ENCODE data around the gene JAKMIP3. TPM values are rescaled to one million over a fixed set of nuclear protein-coding genes. Genes with fewer than 3 reads are reported as not detected.

JAKMIP3 gene
- polyA plus RNA-seq, 2 of the 4 experiments (the other 2 are of a cell fraction), result 3.1 to 4.1 TPM

DNA sequence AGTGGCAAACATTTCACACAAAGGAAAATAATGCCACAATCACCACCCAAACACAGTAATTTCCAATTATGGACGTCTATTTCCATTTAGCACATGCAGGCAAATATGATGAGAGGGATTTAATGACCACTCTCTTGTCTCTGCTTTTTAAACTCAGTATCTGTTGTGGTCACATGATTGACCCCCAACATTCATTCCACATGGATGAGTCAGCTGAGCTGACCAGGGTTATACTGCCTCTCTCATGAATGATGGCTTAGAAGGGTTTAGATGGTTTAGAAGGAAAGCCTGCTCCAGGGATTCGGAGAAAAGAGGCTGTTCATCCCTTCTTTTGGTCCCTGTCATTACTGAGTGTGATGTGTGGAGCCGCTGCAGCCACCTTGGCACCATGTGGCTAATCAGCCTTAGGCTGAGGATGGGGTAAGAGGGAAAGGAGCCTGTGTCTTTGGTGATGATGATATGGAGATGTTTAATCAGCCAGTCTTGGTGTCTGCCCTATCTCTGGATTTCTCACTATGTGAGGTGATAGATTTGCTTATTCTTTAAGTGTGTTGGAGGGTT lies 38.2 kb upstream of the JAKMIP3 start:
- H3K4me2 ChIP-seq, result 0 out of 3 replicates have a peak overlapping the region, but pooled peaks have one; percentile 8
- no peak overlapping the region for H3K4me3 ChIP-seq
- H3K4me1 ChIP-seq, result peaks cover 5% of the 10 kb centered on the region; the same call in 1 of the 3 replicates
- FAIRE-seq (no peak), ATAC-seq (no peak), DNase-seq (ENCODE audit: low read depth in 1 of 2, low spot score in 1 of 2) (no peak)
- ChIA-PET POLR2A (no interaction called here), CTCF (interaction anchor here (1.9 kb wide), 1 partner anchor 115 kb away, joined by 7 read pairs; no protein-coding TSS in a partner anchor)
- no peak overlapping the region for H3K27ac ChIP-seq
- WGBS (ENCODE audit: missing lambda C conversion rate), result 22% methylated on average over 3 of the region's 3 CpGs
- TF ChIP-seq FOSL2 (IDR thresholded peaks at IDR 0.05) (no peak), FOSL2 (CRISPR knock-in tag; IDR thresholded peaks at IDR 0.05) (0 out of 2 replicates have a peak, but pooled peaks have one; percentile 31), EP300 (IDR thresholded peaks at IDR 0.05) (no peak)
- TF ChIP-seq, protein P1, sequence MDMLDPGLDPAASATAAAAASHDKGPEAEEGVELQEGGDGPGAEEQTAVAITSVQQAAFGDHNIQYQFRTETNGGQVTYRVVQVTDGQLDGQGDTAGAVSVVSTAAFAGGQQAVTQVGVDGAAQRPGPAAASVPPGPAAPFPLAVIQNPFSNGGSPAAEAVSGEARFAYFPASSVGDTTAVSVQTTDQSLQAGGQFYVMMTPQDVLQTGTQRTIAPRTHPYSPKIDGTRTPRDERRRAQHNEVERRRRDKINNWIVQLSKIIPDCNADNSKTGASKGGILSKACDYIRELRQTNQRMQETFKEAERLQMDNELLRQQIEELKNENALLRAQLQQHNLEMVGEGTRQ (IDR thresholded peaks at IDR 0.05), result peak; percentile 42; the same call in 1 of the 2 replicates
- no peaks in the 10 kb centered on the region for H3K9me3 ChIP-seq

DNA sequence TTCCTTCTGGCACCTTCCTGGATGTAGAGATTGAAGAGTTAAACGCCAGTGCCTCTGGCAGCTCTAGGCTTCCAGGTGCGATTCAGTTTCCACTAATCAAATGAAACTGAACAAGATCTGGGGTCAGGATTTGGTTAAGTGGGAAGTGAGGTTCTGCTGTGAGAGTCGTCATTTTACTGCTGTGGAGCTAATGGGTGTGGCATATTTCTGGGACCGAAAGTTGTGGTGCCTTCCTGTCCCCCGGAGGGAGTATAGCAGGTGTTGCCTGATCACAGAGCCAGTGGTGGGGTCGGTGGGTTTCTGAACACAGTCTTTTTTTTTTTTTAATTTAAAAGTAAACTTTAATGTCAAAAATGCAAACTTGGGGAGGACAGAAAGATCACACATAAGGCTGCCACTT lies 37.0 kb upstream of the JAKMIP3 start:
- ATAC-seq (no peak), DNase-seq (ENCODE audit: low read depth in 1 of 2, low spot score in 1 of 2) (no peak), FAIRE-seq (no peak)
- H3K4me2 ChIP-seq, result no peak overlapping the region
- 36% methylated on average over 6 of the region's 6 CpGs for WGBS (ENCODE audit: missing lambda C conversion rate)
- TF ChIP-seq SMC3 (IDR thresholded peaks at IDR 0.05) (no peak), POLR2AphosphoS2 (conservative IDR thresholded peaks at IDR 0.05; ENCODE audit: low read length) (no peak), CEBPB (IDR thresholded peaks at IDR 0.05) (no peak), NR3C1 (IDR thresholded peaks at IDR 0.05) (no peak), TP53 (CRISPR knock-in tag; IDR thresholded peaks at IDR 0.05) (no peak), RFX5 (IDR thresholded peaks at IDR 0.05) (no peak), CHD2 (IDR thresholded peaks at IDR 0.05; ENCODE audit: low read length, partially characterized antibody) (no peak), TFCP2L1 (CRISPR knock-in tag; IDR thresholded peaks at IDR 0.05) (no peak)
- ChIA-PET POLR2A (no interaction called here), CTCF (interaction anchor here (1.9 kb wide), 1 partner anchor 114 kb away, joined by 7 read pairs; no protein-coding TSS in a partner anchor)
- H3K9me3 ChIP-seq, result no peaks in the 10 kb centered on the region
- H3K4me3 ChIP-seq, result no peak overlapping the region
- no peak overlapping the region for H3K27ac ChIP-seq
- H3K4me1 ChIP-seq, result peaks cover 5% of the 10 kb centered on the region; the same call in 1 of the 3 replicates

GRCh38 chr10:132030898-132031463 lies 34.8 kb upstream of the JAKMIP3 start:
- DNase-seq (ENCODE audit: low read depth in 1 of 2, low spot score in 1 of 2) (no peak), FAIRE-seq (no peak), ATAC-seq (no peak)
- no peak for TF ChIP-seq FOXS1 (CRISPR knock-in tag; IDR thresholded peaks at IDR 0.05)
- TF ChIP-seq POLR2AphosphoS2 (conservative IDR thresholded peaks at IDR 0.05; ENCODE audit: low read length), result no peak
- no peak for TF ChIP-seq HOXB5 (CRISPR knock-in tag; IDR thresholded peaks at IDR 0.05)
- TF ChIP-seq JUN (IDR thresholded peaks at IDR 0.05), result no peak
- no peak for TF ChIP-seq BHLHE40 (IDR thresholded peaks at IDR 0.05; ENCODE audit: low read depth, low read length)
- no peak for TF ChIP-seq RCOR1 (IDR thresholded peaks at IDR 0.05; ENCODE audit: low read depth, low read length)
- TF ChIP-seq HEYL (CRISPR knock-in tag; IDR thresholded peaks at IDR 0.05), result no peak
- TF ChIP-seq NFE2L2 (conservative IDR thresholded peaks at IDR 0.05; ENCODE audit: low read length), result no peak
- no peak for TF ChIP-seq MAFK (IDR thresholded peaks at IDR 0.05; ENCODE audit: partially characterized antibody)
- TF ChIP-seq, protein P2, sequence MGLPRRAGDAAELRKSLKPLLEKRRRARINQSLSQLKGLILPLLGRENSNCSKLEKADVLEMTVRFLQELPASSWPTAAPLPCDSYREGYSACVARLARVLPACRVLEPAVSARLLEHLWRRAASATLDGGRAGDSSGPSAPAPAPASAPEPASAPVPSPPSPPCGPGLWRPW (IDR thresholded peaks at IDR 0.05), result no peak
- TF ChIP-seq RARB (CRISPR knock-in tag; IDR thresholded peaks at IDR 0.05), result no peak
- no peak for TF ChIP-seq ZSCAN20 (CRISPR knock-in tag; IDR thresholded peaks at IDR 0.05)
- TF ChIP-seq CHD4 (IDR thresholded peaks at IDR 0.05; ENCODE audit: borderline replicate concordance), result no peak
- Histone ChIP-seq H3K9me3 (no peaks in the 10 kb centered on the region), H3K27ac (no peak overlapping the region), H3K4me2 (no peak overlapping the region), H3K4me3 (no peak overlapping the region), H3K4me1 (peaks cover 5% of the 10 kb centered on the region; the same call in 1 of the 3 replicates)
- ChIA-PET CTCF (interaction anchor here (0.9 to 4.6 kb wide), 5 partner anchors 8 to 145 kb away, joined by 3 to 22 read pairs (median 6); no protein-coding TSS in a partner anchor), POLR2A (interaction anchor here (0.7 kb wide), 1 partner anchor 40 kb away, joined by 3 read pairs; no protein-coding TSS in a partner anchor)
- WGBS (ENCODE audit: missing lambda C conversion rate), result 45% methylated on average over 12 of the region's 12 CpGs
